HG03103 (cell line): ENCODE measurements around the gene FAM53B.

Source experiments
- ATAC-seq: cut with Tn5 transposase; IDR thresholded peaks from one replicate; pipeline ENCODE4 v1.9.1; 2021; ENCODE audit warnings: low read depth; ENCODE audit not compliant: unreplicated experiment

Gene FAM53B

GRCh38 chr10:124730790-124731189 lies 13.4 kb downstream of the FAM53B start:
- ATAC-seq = no peak

DNA sequence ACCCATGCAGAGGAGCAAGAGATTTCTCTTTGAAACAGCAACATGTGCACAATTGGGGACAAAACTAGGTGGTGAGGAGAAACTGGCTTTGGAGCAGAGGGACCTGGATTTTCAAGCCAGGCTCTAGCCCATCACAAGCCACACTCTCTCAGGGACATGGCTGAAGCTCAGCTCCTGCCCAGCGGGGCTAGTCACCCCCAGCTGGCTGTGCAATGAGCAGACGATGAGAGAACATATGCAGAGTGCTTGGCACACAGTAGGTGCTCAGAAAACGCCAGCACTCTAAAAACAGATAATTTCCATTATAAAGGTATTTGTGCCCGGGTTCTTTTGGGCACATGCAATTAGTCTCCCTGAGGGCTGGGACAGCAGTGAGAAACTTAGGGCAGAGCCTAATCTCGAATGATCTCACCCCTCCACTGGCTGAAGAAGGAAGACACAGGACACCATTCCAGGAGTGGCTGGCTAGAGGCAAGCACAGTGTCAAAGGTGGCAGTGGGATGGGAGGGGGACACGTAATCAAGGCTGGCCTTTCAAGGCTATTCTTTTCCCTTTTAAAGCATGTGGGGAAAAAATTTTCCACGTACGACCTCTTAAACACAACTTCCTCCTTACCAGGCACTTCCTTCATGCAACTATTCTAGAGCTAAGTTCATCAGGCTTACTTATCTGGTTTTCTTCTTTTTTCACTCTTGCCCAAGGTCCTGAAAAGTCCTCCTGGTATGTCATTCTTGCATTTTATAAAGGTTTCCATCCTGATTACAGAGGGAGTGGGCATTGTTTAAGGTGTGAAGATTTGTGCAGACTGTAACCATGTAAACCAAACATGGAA lies 15.1 kb downstream of the FAM53B start:
- no peak for ATAC-seq

DNA sequence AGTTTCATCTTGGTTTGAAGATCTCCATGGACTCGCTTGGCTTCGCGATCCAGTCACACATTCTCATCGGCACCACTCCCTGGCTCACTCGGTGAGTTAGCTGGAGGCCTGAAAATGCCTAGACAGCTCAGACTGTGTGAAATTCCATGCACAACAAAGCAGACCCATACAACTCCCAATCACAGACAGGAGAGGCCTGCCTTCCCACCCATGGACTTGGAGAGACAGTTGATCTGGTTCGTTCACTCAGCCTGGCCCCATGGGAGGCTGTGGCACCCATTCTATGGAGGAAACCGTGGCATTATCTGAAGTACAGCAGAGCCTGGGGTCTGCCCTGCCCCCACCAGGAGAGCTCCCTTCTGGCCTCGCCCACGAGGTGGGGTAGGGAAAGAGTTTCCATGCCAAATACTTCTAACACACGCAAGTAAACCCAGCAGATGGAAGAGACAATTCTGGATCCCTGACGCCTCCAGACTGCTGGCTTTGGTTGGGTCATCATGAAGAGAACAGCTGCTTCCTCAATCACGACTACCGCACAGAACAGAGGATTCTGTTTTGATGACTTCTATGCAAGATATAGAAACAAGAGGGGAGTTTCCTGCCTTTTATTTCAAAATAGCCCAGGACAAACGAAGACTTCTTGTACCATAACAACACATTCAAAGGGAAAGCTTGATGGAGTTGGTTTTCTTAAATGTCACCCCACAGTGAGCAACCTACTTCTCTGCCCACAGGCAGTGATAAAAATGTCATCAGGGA lies 15.9 kb downstream of the FAM53B start:
- ATAC-seq = no peak

- ATAC-seq = no peak
Observed at GRCh38 chr10:124727361-124727960, 16.7 kb downstream of the FAM53B start.

- no peak for ATAC-seq
Observed at GRCh38 chr10:124725791-124726190, 18.4 kb downstream of the FAM53B start.

- no peak for ATAC-seq
Observed at GRCh38 chr10:124725171-124725631, 19.0 kb downstream of the FAM53B start.

GRCh38 chr10:124724279-124725027 lies 19.7 kb downstream of the FAM53B start:
- ATAC-seq = no peak

- no peak for ATAC-seq
Observed at GRCh38 chr10:124723826-124724225, 20.4 kb downstream of the FAM53B start.

- peak; percentile 62 for ATAC-seq
Observed at GRCh38 chr10:124722798-124723783, 21.1 kb downstream of the FAM53B start.

- no peak for ATAC-seq
Observed at GRCh38 chr10:124721330-124722045, 22.7 kb downstream of the FAM53B start.

GRCh38 chr10:124719213-124719851 lies 24.8 kb downstream of the FAM53B start:
- ATAC-seq = peak; percentile 35

- ATAC-seq = peak; percentile 31
Observed at GRCh38 chr10:124717911-124718741, 26.1 kb downstream of the FAM53B start.

DNA sequence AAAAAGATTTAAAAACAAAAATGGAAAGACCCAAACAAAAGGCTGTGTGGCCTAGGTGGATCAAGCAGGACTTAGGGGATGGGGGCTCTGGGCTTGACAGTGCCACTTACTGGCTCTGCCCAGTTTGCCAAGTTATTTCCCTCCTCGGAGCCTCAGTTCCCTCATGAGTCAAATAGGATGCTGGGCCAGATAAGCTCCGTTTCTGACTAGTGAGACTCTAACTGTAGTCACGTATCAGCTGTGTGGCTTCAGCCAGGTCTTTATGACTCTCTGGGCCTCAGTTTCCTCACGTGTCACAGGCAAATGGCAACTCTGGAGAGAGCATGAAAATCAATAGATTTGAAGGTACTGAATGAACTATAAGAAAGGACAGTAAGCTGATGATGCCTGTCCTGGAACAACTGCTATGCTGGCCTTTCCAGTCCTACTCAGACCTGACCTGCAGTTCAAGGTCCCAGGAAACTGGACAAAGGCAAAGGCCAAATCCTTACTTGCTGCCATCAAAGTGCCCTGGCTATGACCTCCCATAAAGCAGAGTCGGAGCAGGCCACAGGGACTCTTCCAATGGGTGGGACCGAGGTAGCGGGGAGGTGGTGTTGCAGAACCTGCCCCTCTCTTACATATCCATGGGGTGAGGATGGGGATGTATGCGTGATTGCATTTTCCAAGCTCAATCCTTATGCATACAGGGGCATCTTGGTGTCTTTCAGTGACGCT lies 27.0 kb downstream of the FAM53B start:
- no peak for ATAC-seq

- ATAC-seq = no peak
Observed at GRCh38 chr10:124716369-124716768, 27.8 kb downstream of the FAM53B start.

- ATAC-seq = no peak
Observed at GRCh38 chr10:124715439-124715838, 28.7 kb downstream of the FAM53B start.

DNA sequence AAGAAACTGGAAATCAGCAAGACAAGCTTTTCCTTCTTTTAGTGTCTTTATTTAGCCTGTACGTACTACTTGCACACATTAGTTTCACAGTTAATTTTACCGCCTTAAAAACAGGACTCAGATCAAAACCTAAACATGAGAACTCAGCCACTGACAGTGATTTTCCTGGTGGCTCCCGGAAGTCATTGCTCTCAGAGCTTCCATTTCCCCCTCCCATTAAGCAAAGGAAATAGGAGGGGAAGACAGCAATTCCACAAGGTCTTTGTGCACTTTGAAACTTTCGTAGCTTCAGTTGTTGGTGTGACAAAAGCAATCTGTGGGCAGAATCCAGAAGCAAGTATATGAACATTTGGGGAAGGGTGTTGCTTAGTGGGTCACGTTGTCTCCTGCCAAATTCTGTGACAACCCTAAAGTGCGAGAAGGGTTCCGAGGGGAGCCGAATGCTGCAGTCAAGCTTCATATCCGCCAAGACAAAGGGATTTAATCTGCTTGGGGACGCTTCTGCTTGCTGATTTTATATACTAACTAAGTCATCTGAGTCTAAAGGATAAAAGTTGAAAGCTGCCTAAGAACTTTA lies 30.4 kb downstream of the FAM53B start:
- ATAC-seq = no peak
